ENCODE data around the gene CXCL12.

Gene CXCL12

GRCh38 chr10:44363716-44364115, 21.2 kb downstream of the CXCL12 start:
- DNase-seq (ENCODE audit: low read depth in 2 of 2): no peak

GRCh38 chr10:44362866-44363711, 21.8 kb downstream of the CXCL12 start:
- DNase-seq (ENCODE audit: low read depth in 2 of 2): no peak

DNA sequence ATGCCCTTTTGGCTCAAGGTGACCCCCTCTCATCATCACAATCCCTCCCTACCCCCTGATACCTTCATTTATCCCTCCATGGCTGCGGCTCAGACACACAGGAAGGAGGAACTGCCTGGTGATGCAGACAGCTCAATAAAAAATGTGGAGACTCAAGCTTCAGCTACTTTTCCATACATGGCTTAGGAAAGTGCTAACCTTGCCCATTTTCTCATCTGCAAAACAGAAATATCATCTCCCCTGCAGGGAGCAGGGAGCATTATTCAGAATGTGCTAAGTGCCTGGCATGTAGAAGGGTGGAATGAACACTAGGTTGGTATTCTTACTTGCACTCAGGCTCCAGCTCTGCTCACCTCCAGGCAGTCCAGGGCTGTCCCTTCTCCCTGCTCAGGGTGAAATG, 23.8 kb downstream of the CXCL12 start:
- DNase-seq (ENCODE audit: low read depth in 2 of 2): no peak

DNA sequence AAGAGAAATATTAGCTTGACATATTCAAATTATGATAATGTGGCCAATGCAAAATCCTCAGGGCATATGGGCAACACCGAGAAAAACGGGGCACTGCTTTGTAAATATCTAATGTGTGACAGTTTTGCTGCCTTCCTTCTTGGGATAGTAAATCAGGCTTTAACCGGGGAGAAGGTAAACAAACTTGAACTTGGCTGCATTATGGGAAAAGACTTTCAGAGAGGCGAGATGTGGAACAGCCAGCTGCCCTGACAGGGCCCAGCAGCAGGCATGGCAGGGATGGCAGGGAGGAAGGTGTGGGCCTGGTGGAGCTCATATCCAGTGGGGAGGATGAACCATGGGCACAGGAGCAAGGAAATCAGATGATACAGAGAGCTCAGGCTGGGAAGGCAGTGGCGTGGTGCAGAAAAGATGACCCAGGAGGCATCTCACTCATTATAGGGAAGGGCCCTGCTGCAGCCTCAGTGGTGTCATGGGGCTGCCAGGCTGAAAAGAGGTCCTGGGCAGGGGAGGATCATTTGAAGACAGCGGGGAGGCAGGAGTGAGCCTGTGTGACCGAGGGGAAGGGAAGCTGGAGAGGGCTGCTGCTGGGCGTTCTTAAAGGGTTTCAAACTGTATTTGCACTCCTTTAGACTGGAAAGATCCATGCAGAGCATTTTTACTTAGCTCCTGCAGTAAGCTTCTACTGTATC, 26.7 kb downstream of the CXCL12 start:
- DNase-seq (ENCODE audit: low read depth in 2 of 2): no peak

DNA sequence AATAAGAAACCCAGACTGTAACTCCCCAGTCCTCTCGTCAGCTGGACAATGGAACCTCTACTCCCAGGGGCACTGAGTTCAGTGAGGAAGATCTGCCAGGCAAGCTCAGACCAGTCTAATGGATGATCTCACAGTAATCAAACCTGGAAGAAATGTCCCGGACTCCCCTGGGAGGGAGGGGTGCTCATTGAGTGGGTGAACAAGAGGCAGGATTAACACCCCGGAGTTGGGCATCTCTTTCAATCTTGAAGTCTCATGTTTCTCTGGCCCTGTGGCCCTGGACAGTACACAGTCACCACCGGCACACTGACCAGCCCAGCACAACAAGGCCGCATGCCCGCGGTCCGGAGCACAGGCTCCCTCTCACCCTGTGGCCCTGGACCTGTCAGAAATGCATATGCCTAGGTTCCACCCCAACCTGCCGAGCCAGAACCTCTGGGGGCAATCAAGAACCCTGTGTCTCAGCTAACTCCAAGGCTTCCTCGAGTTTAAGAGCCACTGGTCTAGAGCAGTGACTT, 27.8 kb downstream of the CXCL12 start:
- DNase-seq (ENCODE audit: low read depth in 2 of 2): no peak

DNA sequence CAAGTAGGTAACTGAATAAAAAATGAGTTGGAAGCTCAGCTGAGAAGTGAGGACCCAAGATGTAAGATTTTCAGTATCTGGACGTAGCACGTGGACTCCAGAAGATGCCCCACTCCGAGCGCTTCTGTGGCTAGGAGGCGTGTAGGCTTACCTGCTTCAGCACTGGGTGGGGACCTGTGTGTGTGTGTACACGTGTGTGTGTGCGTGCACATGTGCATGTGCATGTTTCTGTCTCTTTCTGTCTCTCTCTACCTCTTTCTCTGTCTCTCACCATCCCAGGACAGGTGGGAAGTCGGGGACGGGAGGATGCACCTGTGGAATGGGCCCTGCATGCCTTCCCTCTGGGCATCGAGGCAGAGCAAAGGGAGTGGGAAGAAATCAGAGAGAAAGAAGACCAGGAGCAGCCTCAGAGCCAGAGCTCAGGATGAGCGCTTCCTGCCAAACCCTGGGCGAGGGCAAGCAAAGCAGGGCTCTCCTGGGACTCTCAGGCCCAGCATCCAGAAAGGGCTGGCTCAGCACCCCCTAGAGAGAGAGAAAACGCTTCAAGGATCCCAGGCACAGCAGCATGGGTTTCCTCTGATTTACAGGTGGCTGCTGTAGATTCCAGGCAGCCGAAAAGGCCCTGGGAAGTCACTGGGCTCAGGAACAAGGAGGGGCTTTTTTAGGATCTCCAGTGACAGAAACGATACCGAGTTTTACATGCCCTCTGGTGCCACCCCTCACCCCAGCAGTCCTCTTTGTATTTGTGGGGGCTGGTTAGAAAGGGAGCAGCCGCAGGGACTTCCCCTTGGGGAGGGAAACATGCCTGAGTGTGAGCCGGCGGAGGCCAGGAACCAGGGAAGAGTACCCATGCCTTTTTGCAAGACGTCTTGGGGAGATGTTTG, 28.5 kb downstream of the CXCL12 start:
- DNase-seq (ENCODE audit: low read depth in 2 of 2): no peak

DNA sequence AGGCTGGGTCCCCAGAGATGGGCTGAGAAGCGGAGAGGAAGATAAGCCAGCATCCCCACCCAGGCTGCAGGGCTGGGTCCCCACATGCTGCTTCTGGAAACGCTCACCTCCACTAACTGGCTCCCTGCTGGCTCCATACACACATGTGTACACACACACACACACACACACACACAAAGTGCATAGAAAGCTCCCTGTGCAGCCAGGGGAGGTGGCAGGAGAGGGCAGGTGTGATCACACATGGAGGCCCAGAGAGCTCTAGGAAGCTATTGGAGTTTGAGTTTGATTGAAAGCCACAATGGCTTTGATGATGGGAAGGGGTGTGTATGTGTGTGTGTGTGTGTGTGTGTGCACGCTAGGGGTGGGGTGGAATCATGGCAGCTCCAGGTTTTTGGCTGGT, 29.3 kb downstream of the CXCL12 start:
- no peak for DNase-seq (ENCODE audit: low read depth in 2 of 2)

- no peak for DNase-seq (ENCODE audit: low read depth in 2 of 2)
Observed at GRCh38 chr10:44354771-44355170, 30.1 kb downstream of the CXCL12 start.

- no peak for DNase-seq (ENCODE audit: low read depth in 2 of 2)
Observed at GRCh38 chr10:44353721-44354120, 31.2 kb downstream of the CXCL12 start.

DNA sequence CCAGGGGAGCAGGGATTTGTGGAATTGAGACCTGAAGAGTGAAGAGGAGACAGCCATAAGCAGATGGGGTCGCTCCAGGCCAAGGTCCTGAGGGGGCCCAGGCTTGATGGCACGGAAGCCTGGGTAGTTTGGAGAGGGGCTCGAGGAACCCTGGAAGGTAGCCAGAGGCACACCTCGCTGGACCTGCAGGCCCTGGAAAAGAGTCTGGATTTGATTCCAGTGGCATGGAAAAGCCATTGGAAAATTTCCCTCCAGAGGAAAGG, 31.8 kb downstream of the CXCL12 start:
- DNase-seq (ENCODE audit: low read depth in 2 of 2): no peak

GRCh38 chr10:44352316-44353127, 32.4 kb downstream of the CXCL12 start:
- no peak for DNase-seq (ENCODE audit: low read depth in 2 of 2)

GRCh38 chr10:44348496-44348895, 36.4 kb downstream of the CXCL12 start:
- no peak for DNase-seq (ENCODE audit: low read depth in 2 of 2)

- no peak for DNase-seq (ENCODE audit: low read depth in 2 of 2)
Observed at GRCh38 chr10:44347609-44348400, 37.1 kb downstream of the CXCL12 start.

- DNase-seq (ENCODE audit: low read depth in 2 of 2): no peak
Observed at GRCh38 chr10:44344727-44345126, 40.2 kb downstream of the CXCL12 start.

- DNase-seq (ENCODE audit: low read depth in 2 of 2): no peak
Observed at GRCh38 chr10:44343843-44344242, 41.1 kb downstream of the CXCL12 start.

DNA sequence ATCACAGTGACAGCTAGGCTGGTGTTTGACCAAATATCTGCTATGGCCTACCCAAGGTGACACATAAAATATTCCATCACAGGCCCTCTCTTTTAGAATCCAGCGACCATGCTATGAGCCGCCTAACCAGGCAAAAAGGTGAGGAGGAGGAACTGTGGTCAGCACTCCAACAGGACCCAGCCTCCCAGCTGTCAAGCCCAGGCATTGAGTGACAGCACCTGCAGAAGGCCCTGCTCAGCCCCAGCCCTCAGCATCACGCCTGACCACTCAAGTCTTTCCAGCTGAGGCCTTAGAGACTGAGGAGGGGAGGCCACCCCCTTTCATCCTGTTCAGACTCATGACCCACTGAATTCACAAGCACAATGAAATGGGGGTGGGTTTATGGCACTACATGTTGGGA, 43.0 kb downstream of the CXCL12 start:
- DNase-seq (ENCODE audit: low read depth in 2 of 2): no peak

- DNase-seq (ENCODE audit: low read depth in 2 of 2): no peak
Observed at GRCh38 chr10:44340557-44340956, 44.3 kb downstream of the CXCL12 start.

DNA sequence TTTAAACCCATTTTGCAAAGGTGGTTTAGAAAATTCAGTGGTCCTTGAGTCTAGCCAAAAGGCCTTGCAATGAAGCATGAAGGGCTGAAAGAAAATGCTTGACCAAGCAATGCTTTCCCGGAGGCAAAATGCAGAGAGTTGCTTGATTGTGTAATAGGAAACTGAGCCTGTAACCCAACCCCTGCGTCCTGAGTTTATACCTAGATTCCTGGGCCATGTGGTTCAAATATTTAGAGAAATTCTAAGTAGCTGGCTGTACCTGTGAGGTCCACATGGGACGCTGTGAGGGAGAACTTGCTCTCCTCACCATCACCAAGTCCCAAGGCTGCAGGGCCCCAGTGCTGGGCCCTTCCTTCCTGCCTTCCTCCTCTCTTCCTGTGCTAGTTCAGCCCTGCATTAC, 45.7 kb downstream of the CXCL12 start:
- no peak for DNase-seq (ENCODE audit: low read depth in 2 of 2)

GRCh38 chr10:44337081-44337480, 47.8 kb downstream of the CXCL12 start:
- DNase-seq (ENCODE audit: low read depth in 2 of 2): no peak

DNA sequence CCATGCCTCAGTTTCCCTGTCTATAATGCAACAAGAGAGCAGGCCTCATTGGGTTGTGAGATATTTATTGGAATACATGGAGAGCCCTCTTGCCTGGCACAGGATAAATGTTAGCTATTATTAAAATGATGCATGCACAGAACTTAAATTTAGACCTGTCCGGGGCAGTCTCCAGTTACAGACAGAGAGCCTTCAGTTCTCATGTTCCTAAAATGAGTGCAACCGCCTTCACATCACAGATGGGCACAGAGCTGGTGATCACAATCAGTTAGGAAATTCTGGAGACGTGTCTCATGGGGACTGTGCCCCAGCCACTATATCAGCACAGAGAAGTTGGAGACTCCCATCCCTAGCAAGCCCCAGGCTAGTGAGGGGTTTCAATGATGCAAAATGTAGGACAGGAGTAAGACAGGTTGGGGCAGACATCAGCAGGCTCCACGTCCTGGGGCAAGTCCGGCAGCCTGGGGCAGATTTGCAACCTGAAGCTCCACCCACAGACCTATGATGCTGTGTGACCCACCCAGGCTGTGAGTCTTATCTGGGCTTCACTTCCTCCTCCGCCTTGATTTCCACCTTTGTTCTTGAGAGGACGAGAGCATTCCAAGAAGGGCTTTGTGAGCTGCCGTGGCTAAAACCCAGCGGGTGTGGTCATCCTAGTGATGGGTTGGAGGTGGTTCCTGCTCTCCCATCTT, 49.4 kb downstream of the CXCL12 start:
- DNase-seq (ENCODE audit: low read depth in 2 of 2): no peak
